Pancreas (tissue), 10 donors: ENCODE data around the gene TFAP2E. TPM values are rescaled to one million over a fixed set of nuclear protein-coding genes. Genes with fewer than 3 reads are reported as not detected.
"Not testable (repeated sequence)": the region's sequence is repeated elsewhere in the genome, so short reads cannot be mapped to it uniquely, and the experiment has no call there.

ENCODE experiments used
- ATAC-seq, 4 donors: fragments of 200-7000 bp; cut with Tn5 transposase; one replicate each; pipeline versions ENCODE4 v1.8.0 to v1.9.1; 2020; ENCODE audit warnings: mild to moderate bottlenecking in 4 of 4, moderate library complexity in 4 of 4
- DNase-seq, 6 donors: peaks; one replicate each; pipeline ENCODE4 v3.0.0-alpha.2; 2020
- FAIRE-seq: peaks from 2 replicates; lab custom pipeline; 2012; peaks lifted over from hg19 to GRCh38; lab: Jason Lieb, UNC
- H3K27ac ChIP-seq, 4 donors: fragments of 200-600 bp; sonication (generic); 1 replicate in 3 of 4; 2 replicates in 1 of 4; pipeline versions ENCODE4 v1.5.0 to v1.8.0; 2020
- H3K27me3 ChIP-seq, 4 donors: fragments of 200-600 bp; one replicate each; pipeline ENCODE4 v1.8.0; 2021
- H3K36me3 ChIP-seq, 3 donors: fragments of 200-600 bp; sonication (generic) in 1 of 3; one replicate each; pipeline versions ENCODE4 v1.5.0 to v1.8.0; 2020 to 2021
- H3K4me1 ChIP-seq, 3 donors: fragments of 200-600 bp; one replicate each; pipeline ENCODE4 v1.8.0; 2021
- H3K4me3 ChIP-seq, 4 donors: fragments of 200-600 bp; sonication (generic) in 2 of 4; one replicate each; pipeline versions ENCODE4 v1.5.0 to v1.8.0; 2020 to 2021
- H3K9me3 ChIP-seq, 4 donors: fragments of 200-600 bp; one replicate each; pipeline ENCODE4 v1.8.0; 2021
- WGBS, 2 donors: extraction: QIAGEN DNeasy Blood & Tissue Kit; methylation state at CpG; one replicate each; pipeline ENCODE4 v1.1.7; 2013; 5-methylcytosine and 5-hydroxymethylcytosine counted together
- intact Hi-C, 3 donors: fragments of 100-400 bp; cut with DNase I; formaldehyde crosslinking; loops; one replicate each; pipeline versions ENCODE4 v1.11.1 to v1.14.2; 2022
- polyA plus RNA-seq, 2 donors: library from polyadenylated mRNA; stranded (reverse); fragments of 200-250 nt; gene quantifications; one replicate each; pipeline ENCODE4 v1.2.3, GENCODE V29; 2013
- total RNA-seq, 6 donors: library from RNA; stranded (reverse); fragmentation: NEBNext Ultra II Directional in 4 of 6; extraction: Animal tissue kit (Norgen Biotek cat#: 25700) in 4 of 6; gene quantifications; one replicate each; pipeline versions ENCODE4 v1.2.1 to v1.2.4, GENCODE V29; 2021 to 2023
- TF ChIP-seq, protein P1 (sequence below), 4 donors: fragments of 200-600 bp; sonication (generic) in 3 of 4; IDR thresholded peaks; one replicate each; pipeline versions ENCODE4 v1.5.0 to v1.8.0; 2021; ENCODE audit warnings: antibody characterized with exemption in 4 of 4
- donor health status: healthy with polysubstance abuse.
- donor health status: DM: no; HTN: no; CAD: no; lungs with moderate emphysema.
- donor health status: DM: no; HTN: no; CAD: no.
- donor health status: control.
- donor health status: control.
- donor health status: Bipolar disorder and iron deficiency.
- donor health status: DM: yes; HTN: yes; CAD: no.
- donor health status: DM: no; HTN: no; CAD: no.
- donor health status: DM: no; HTN: no; CAD: no.
- donor health status: DM: yes; HTN: yes; CAD: no.

Gene TFAP2E
- total and polyA plus RNA-seq, 8 donors: 0.08 to 2.0 (median 0.25) TPM

GRCh38 chr1:35577071-35577998 lies 4.2 kb downstream of the TFAP2E start:
- no peaks in the 10 kb centered on the region for H3K4me1 ChIP-seq
- H3K27ac ChIP-seq: no peak overlapping the region
- H3K36me3 ChIP-seq: no peaks in the 10 kb centered on the region
- no peak for FAIRE-seq
- no peak for DNase-seq
- peak overlapping the region in 3 of 4 donors; percentile 13 to 45 (median 22) for H3K4me3 ChIP-seq
- TF ChIP-seq, protein P1, sequence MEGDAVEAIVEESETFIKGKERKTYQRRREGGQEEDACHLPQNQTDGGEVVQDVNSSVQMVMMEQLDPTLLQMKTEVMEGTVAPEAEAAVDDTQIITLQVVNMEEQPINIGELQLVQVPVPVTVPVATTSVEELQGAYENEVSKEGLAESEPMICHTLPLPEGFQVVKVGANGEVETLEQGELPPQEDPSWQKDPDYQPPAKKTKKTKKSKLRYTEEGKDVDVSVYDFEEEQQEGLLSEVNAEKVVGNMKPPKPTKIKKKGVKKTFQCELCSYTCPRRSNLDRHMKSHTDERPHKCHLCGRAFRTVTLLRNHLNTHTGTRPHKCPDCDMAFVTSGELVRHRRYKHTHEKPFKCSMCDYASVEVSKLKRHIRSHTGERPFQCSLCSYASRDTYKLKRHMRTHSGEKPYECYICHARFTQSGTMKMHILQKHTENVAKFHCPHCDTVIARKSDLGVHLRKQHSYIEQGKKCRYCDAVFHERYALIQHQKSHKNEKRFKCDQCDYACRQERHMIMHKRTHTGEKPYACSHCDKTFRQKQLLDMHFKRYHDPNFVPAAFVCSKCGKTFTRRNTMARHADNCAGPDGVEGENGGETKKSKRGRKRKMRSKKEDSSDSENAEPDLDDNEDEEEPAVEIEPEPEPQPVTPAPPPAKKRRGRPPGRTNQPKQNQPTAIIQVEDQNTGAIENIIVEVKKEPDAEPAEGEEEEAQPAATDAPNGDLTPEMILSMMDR (IDR thresholded peaks at IDR 0.05): no peak
- peak in 3 of 4 donors; percentile 25 to 68 (median 55) for ATAC-seq
- no peaks in the 10 kb centered on the region for H3K9me3 ChIP-seq
- intact Hi-C loops: loop anchor here in 1 of 3 donors (10.0 kb wide), 1 partner anchor 147 kb away; no protein-coding TSS in a partner anchor
- 42 to 49% methylated on average over 69 to 70 of the region's 70 CpGs for WGBS, 2 donors
- no peaks in the 10 kb centered on the region for H3K27me3 ChIP-seq

DNA sequence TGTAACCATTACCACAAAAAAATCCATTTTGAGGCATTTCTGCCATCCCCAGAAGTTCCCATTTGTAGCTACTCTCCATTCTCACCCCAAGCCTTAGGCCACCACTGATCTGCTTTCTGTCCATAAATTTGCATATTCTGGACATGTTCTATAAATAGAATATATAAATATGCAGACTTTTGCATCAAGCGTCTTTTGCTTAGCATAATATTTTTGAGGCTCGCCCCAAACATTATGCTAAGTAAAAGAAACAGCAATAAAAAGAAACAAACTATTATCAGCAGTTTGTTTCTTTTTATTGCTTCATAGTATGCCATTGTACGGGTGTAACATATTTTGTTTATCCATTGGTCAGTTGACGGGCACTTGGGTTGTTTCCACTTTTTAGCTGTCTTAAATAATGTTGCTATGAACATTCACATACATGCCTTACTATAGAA lies 7.9 kb downstream of the TFAP2E start:
- Histone ChIP-seq H3K4me1 (no peaks in the 10 kb centered on the region), H3K36me3 (no peaks in the 10 kb centered on the region), H3K27me3 (no peaks in the 10 kb centered on the region), H3K4me3 (no peak overlapping the region), H3K9me3 (no peaks in the 10 kb centered on the region), H3K27ac (no peak overlapping the region)
- ATAC-seq (no peak), DNase-seq (no peak), FAIRE-seq (no peak)
- TF ChIP-seq, protein P1 (IDR thresholded peaks at IDR 0.05): no peak
- WGBS, 2 donors: 64 to 73% methylated on average over 4 of the region's 4 CpGs
- intact Hi-C loops: no loop called here

DNA sequence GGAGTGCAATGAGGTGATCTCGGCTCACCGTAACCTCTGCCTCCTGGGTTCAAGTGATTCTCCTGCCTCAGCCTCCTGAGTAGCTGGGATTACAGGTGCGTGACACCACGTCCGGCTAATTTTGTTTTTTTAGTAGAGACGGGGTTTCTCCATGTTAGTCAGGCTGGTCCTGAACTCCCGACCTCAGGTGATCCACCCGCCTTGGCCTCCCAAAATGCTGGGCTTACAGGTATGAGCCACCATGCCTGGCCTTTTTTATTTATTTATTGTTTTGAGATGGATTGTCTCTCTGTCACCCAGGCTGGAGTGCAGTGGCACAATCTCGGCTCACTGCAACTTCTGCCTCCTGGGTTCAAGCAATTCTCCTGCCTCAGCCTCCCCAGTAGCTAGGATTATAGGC lies 8.5 kb downstream of the TFAP2E start:
- FAIRE-seq, H3K27me3 ChIP-seq, intact Hi-C loops, H3K4me1 ChIP-seq, H3K9me3 ChIP-seq, H3K36me3 ChIP-seq, H3K4me3 ChIP-seq, ATAC-seq, H3K27ac ChIP-seq: not testable (repeated sequence)
- 92 to 93% methylated on average over 9 of the region's 9 CpGs for WGBS, 2 donors
- DNase-seq: peak in 1 of 6 donors; percentile 18

DNA sequence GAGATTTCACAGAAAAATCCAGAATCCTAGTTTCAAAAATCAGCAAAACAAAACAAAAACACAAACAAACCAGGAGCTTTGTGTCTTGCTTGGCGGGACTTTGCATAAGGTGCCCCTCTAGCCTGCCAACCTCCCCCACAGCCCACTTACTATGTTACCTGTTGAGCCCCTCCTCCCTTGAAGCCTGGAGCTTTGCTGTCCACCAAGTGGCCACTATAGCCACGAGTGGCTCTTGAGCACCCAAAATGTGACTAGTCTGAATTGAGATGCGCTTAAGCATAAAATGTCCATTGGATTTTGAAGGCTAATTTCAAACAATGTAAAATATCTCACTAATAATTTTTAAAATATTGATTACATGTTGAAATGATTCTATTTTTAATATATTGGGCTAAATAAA lies 12.2 kb downstream of the TFAP2E start:
- H3K27me3 ChIP-seq: no peaks in the 10 kb centered on the region
- TF ChIP-seq, protein P1 (IDR thresholded peaks at IDR 0.05): no peak
- no peaks in the 10 kb centered on the region for H3K36me3 ChIP-seq
- no peaks in the 10 kb centered on the region for H3K4me1 ChIP-seq
- intact Hi-C loops: no loop called here
- H3K4me3 ChIP-seq: no peak overlapping the region
- H3K27ac ChIP-seq: no peak overlapping the region
- FAIRE-seq (no peak), DNase-seq (no peak), ATAC-seq (no peak)
- no peaks in the 10 kb centered on the region for H3K9me3 ChIP-seq
- 81 to 83% methylated on average over 3 of the region's 3 CpGs for WGBS, 2 donors

GRCh38 chr1:35585805-35586204 lies 12.7 kb downstream of the TFAP2E start:
- intact Hi-C loops, DNase-seq, H3K27ac ChIP-seq, H3K4me1 ChIP-seq, H3K4me3 ChIP-seq, ATAC-seq, FAIRE-seq, H3K9me3 ChIP-seq, H3K36me3 ChIP-seq, H3K27me3 ChIP-seq: not testable (repeated sequence)
- WGBS, 2 donors: 94 to 100% methylated on average over 1 of the region's 1 CpG

- intact Hi-C loops: no loop called here
- no peak for DNase-seq
- H3K4me3 ChIP-seq: no peak overlapping the region
- TF ChIP-seq, protein P1 (IDR thresholded peaks at IDR 0.05): no peak
- H3K27ac ChIP-seq: no peak overlapping the region
- H3K36me3 ChIP-seq: no peaks in the 10 kb centered on the region
- WGBS, 2 donors: 88% methylated on average over 7 of the region's 7 CpGs
- no peaks in the 10 kb centered on the region for H3K27me3 ChIP-seq
- H3K9me3 ChIP-seq: no peaks in the 10 kb centered on the region
- ATAC-seq: no peak
- H3K4me1 ChIP-seq: no peaks in the 10 kb centered on the region
- FAIRE-seq: no peak
These were observed 13.7 kb downstream of the TFAP2E start for GRCh38 chr1:35586808-35587207.
